Esophagus squamous epithelium (tissue), 5 donors: ENCODE measurements around the gene GRIK4. TPM values are rescaled to one million over a fixed set of nuclear protein-coding genes. Genes with fewer than 3 reads are reported as not detected.

ENCODE experiments used
- DNase-seq: peaks from one replicate; lab custom pipeline; 2025; lab: John Stamatoyannopoulos, UW
- H3K27ac ChIP-seq, 4 donors: fragments of 200-600 bp; sonication (generic); one replicate each; pipeline ENCODE4 v1.5.1; 2016 to 2019; ENCODE audit warnings: mild to moderate bottlenecking in 1 of 4
- H3K27me3 ChIP-seq, 4 donors: fragments of 200-600 bp; sonication (generic); 1 replicate in 3 of 4; 2 replicates in 1 of 4; pipeline versions ENCODE4 v1.5.1 to v1.6.0; 2017 to 2021; ENCODE audit warnings: antibody characterized with exemption in 1 of 4
- H3K36me3 ChIP-seq, 3 donors: fragments of 200-600 bp; sonication (generic); one replicate each; pipeline ENCODE4 v1.5.1; 2016 to 2019
- H3K4me1 ChIP-seq, 3 donors: fragments of 200-600 bp; sonication (generic); one replicate each; pipeline ENCODE4 v1.5.1; 2017 to 2019
- H3K4me3 ChIP-seq, 4 donors: fragments of 200-600 bp; sonication (generic); 1 replicate in 3 of 4; 2 replicates in 1 of 4; pipeline ENCODE4 v1.5.1; 2016 to 2019; ENCODE audit warnings: mild to moderate bottlenecking in 2 of 4, moderate library complexity in 1 of 4
- H3K9me3 ChIP-seq, 3 donors: fragments of 200-600 bp; sonication (generic); one replicate each; pipeline ENCODE4 v1.5.1; 2016 to 2019
- CTCF ChIP-seq, 6 experiments: fragments of 450-650 bp in 4 of 6; fragments of 200-600 bp in 2 of 6; sonication (generic) in 2 of 6; IDR thresholded peaks; one replicate each; pipeline ENCODE4 v1.5.1; 2016 to 2019; ENCODE audit warnings: antibody characterized with exemption in 6 of 6, mild to moderate bottlenecking in 4 of 6, moderate library complexity in 4 of 6
- POLR2A ChIP-seq, 4 donors: fragments of 450-650 bp; IDR thresholded peaks; one replicate each; pipeline ENCODE4 v1.6.1; 2017; ENCODE audit warnings: antibody characterized with exemption in 4 of 4, mild to moderate bottlenecking in 4 of 4, moderate library complexity in 3 of 4
- WGBS, 2 donors: methylation state at CpG; one replicate each; pipeline ENCODE4 v1.1.5; 2018; 5-methylcytosine and 5-hydroxymethylcytosine counted together
- intact Hi-C: fragments of 100-400 bp; cut with DNase I; formaldehyde crosslinking; loops from one replicate; pipeline ENCODE4 v1.15.0; 2022
- total RNA-seq, 4 donors: library from RNA; depleted of rRNA; stranded (reverse); fragments of >200 nt; gene quantifications; one replicate each; pipeline ENCODE4 v1.1.0, GENCODE V29; 2016
- donor health status: DM: yes; HTN: yes; CAD: no.

The GRIK4 gene
- total RNA-seq, 4 donors from 2014 or later: 0.15 to 0.19 TPM; not detected in 2

- no peaks in the 10 kb centered on the region for H3K4me1 ChIP-seq
- H3K36me3 ChIP-seq: no peaks in the 10 kb centered on the region
- intact Hi-C loops: no loop called here
- TF ChIP-seq POLR2A (IDR thresholded peaks at IDR 0.05) (no peak), CTCF (IDR thresholded peaks at IDR 0.05) (no peak)
- WGBS, 2 donors: 78 to 86% methylated on average over 4 of the region's 4 CpGs
- no peak overlapping the region for H3K4me3 ChIP-seq
- H3K27ac ChIP-seq: no peak overlapping the region
- peaks cover 0 to 34% (median 0%) of the 10 kb centered on the region in 4 donors for H3K27me3 ChIP-seq
- DNase-seq: no peak
- H3K9me3 ChIP-seq: no peaks in the 10 kb centered on the region
These were observed 157.0 kb downstream of the GRIK4 start for GRCh38 chr11:120668537-120668936.

GRCh38 chr11:120674542-120674941, 163.0 kb downstream of the GRIK4 start:
- intact Hi-C loops: no loop called here
- TF ChIP-seq CTCF (IDR thresholded peaks at IDR 0.05) (no peak), POLR2A (IDR thresholded peaks at IDR 0.05) (no peak)
- no peak for DNase-seq
- no peaks in the 10 kb centered on the region for H3K36me3 ChIP-seq
- H3K4me1 ChIP-seq: no peaks in the 10 kb centered on the region
- WGBS, 2 donors: 50% methylated on average over 1 of the region's 1 CpG; no CpG with 5 or more reads in 1 of the 2 donors
- H3K9me3 ChIP-seq: no peaks in the 10 kb centered on the region
- H3K27ac ChIP-seq: no peak overlapping the region
- H3K4me3 ChIP-seq: no peak overlapping the region
- peaks cover 0 to 34% (median 0%) of the 10 kb centered on the region in 4 donors for H3K27me3 ChIP-seq

- intact Hi-C loops: no loop called here
- Histone ChIP-seq H3K36me3 (no peaks in the 10 kb centered on the region), H3K27me3 (peaks cover 0 to 31% (median 0%) of the 10 kb centered on the region in 4 donors), H3K27ac (no peak overlapping the region), H3K4me1 (no peaks in the 10 kb centered on the region), H3K9me3 (no peaks in the 10 kb centered on the region), H3K4me3 (no peak overlapping the region)
- TF ChIP-seq POLR2A (IDR thresholded peaks at IDR 0.05) (no peak), CTCF (IDR thresholded peaks at IDR 0.05) (no peak)
- 83 to 100% methylated on average over 1 of the region's 1 CpG for WGBS, 2 donors
- no peak for DNase-seq
These were observed 163.6 kb downstream of the GRIK4 start for GRCh38 chr11:120675171-120675570.

DNA sequence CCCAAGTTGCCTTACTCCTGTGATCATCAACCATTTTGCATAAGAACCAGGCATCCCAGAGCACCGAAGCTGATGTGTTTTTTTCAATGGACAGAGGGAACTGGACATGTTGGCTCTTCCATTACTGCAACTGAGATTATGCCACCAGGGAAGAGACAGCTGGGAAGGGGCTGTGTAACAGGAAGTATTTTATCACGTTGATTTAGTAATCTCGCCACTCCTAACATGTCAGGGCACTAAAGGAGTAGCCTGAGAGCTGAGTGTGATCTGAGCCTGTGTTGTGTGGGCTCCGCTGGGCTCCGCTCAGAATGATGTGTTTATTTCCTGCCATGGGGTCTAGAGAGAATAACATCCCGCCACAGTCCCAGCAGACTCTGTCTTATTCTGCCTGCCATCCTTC, 165.4 kb downstream of the GRIK4 start:
- Histone ChIP-seq H3K4me3 (no peak overlapping the region), H3K27me3 (peaks cover 0 to 47% (median 0%) of the 10 kb centered on the region in 4 donors), H3K9me3 (no peaks in the 10 kb centered on the region), H3K27ac (no peak overlapping the region), H3K4me1 (no peaks in the 10 kb centered on the region), H3K36me3 (no peaks in the 10 kb centered on the region)
- intact Hi-C loops: no loop called here
- WGBS, 2 donors: 52 to 75% methylated on average over 5 to 6 of the region's 6 CpGs
- TF ChIP-seq POLR2A (IDR thresholded peaks at IDR 0.05): no peak
- no peak for TF ChIP-seq CTCF (IDR thresholded peaks at IDR 0.05)
- no peak for DNase-seq

DNA sequence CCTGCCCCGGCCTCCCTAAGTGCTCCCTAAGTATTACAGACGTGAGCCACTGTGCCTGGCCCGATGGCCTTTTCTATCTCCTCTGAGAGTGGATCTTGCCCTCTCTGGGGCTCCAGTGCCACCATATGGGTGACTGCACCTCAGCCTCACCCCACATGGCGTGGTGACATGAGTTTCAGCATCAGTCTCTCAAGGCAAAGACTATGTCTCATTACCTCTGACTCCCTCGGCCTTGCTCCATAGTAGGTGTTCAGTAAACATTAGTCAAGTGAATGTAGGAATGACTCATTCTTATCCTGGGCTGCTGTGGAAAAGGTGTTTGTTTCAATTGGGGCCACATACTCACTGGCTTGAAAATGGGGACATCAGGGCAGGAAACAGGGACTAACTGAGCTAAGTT, 168.8 kb downstream of the GRIK4 start:
- Histone ChIP-seq H3K4me3 (no peak overlapping the region), H3K36me3 (no peaks in the 10 kb centered on the region), H3K4me1 (no peaks in the 10 kb centered on the region), H3K27ac (no peak overlapping the region), H3K9me3 (no peaks in the 10 kb centered on the region), H3K27me3 (peaks cover 0 to 61% (median 0%) of the 10 kb centered on the region in 4 donors)
- intact Hi-C loops: no loop called here
- WGBS, 2 donors: 73 to 80% methylated on average over 1 to 3 of the region's 5 CpGs
- DNase-seq: no peak
- TF ChIP-seq POLR2A (IDR thresholded peaks at IDR 0.05) (no peak), CTCF (IDR thresholded peaks at IDR 0.05) (no peak)
